RWPE2 (cell line): ENCODE measurements around the gene ZNF879.
A peak's percentile ranks its signal among the peaks of the same experiment; 100 is the strongest.

Experiments
- ATAC-seq: fragments of 200-7000 bp; cut with Tn5 transposase; 3 replicates; pipeline ENCODE4 v1.9.1; 2021; ENCODE audit warnings: low read depth
- DNase-seq: peaks from one replicate; pipeline ENCODE4 v3.0.0-alpha.2; 2020; ENCODE audit warnings: low spot score
- H3K27ac ChIP-seq: fragments of 450-650 bp; 2 replicates; pipeline ENCODE4 v1.5.1; 2017; ENCODE audit warnings: mild to moderate bottlenecking; ENCODE audit not compliant: poor library complexity, severe bottlenecking
- H3K27me3 ChIP-seq: fragments of 250-450 bp; sonication (Bioruptor Pico); 2 replicates; pipeline ENCODE4 v1.5.1; 2021; ENCODE audit warnings: mild to moderate bottlenecking, moderate library complexity; ENCODE audit not compliant: insufficient read depth, poor library complexity, severe bottlenecking
- H3K36me3 ChIP-seq: fragments of 250-450 bp; sonication (Bioruptor Pico); 2 replicates; pipeline ENCODE4 v1.5.1; 2020; ENCODE audit warnings: low read depth, mild to moderate bottlenecking, moderate library complexity
- H3K4me1 ChIP-seq: fragments of 250-450 bp; sonication (Bioruptor Pico); 2 replicates; pipeline ENCODE4 v1.5.1; 2021; ENCODE audit warnings: mild to moderate bottlenecking, moderate library complexity; ENCODE audit not compliant: insufficient read depth, poor library complexity, severe bottlenecking
- H3K4me3 ChIP-seq: fragments of 250-450 bp; sonication (Bioruptor Pico); 2 replicates; pipeline ENCODE4 v1.5.1; 2021; ENCODE audit warnings: mild to moderate bottlenecking, moderate library complexity; ENCODE audit not compliant: severe bottlenecking
- H3K9me3 ChIP-seq: fragments of 250-450 bp; sonication (Bioruptor Pico); 2 replicates; pipeline ENCODE4 v1.5.1; 2021; ENCODE audit warnings: mild to moderate bottlenecking, moderate library complexity; ENCODE audit not compliant: severe bottlenecking
- CTCF ChIP-seq: fragments of 450-650 bp; IDR thresholded peaks from one replicate; pipeline ENCODE4 v1.5.1; 2017; ENCODE audit warnings: mild to moderate bottlenecking, moderate library complexity; ENCODE audit not compliant: poor library complexity, severe bottlenecking

ZNF879 gene

GRCh38 chr5:178984145-178985072 lies 39.2 kb upstream of the ZNF879 start:
- no peak overlapping the region for H3K27ac ChIP-seq
- no peak for TF ChIP-seq CTCF
- H3K9me3 ChIP-seq, result peaks cover 36% of the 10 kb centered on the region
- H3K4me1 ChIP-seq, result no peaks in the 10 kb centered on the region
- H3K27me3 ChIP-seq, result no peaks in the 10 kb centered on the region
- ATAC-seq, result no peak
- DNase-seq, result peak; percentile 66
- H3K36me3 ChIP-seq, result no peaks in the 10 kb centered on the region
- no peak overlapping the region for H3K4me3 ChIP-seq

GRCh38 chr5:178986326-178986960 lies 37.2 kb upstream of the ZNF879 start:
- TF ChIP-seq CTCF, result no peak
- no peaks in the 10 kb centered on the region for H3K36me3 ChIP-seq
- DNase-seq, result peak; percentile 69
- peaks cover 46% of the 10 kb centered on the region for H3K9me3 ChIP-seq
- no peaks in the 10 kb centered on the region for H3K27me3 ChIP-seq
- H3K4me1 ChIP-seq, result no peaks in the 10 kb centered on the region
- H3K4me3 ChIP-seq, result no peak overlapping the region
- ATAC-seq, result no peak
- no peak overlapping the region for H3K27ac ChIP-seq

GRCh38 chr5:178988436-178989220 lies 35.0 kb upstream of the ZNF879 start:
- no peak for DNase-seq
- H3K27ac ChIP-seq, result no peak overlapping the region
- ATAC-seq, result no peak
- H3K36me3 ChIP-seq, result no peaks in the 10 kb centered on the region
- H3K9me3 ChIP-seq, result peaks cover 47% of the 10 kb centered on the region
- no peaks in the 10 kb centered on the region for H3K4me1 ChIP-seq
- H3K4me3 ChIP-seq, result no peak overlapping the region
- no peak for TF ChIP-seq CTCF
- H3K27me3 ChIP-seq, result peaks cover 2% of the 10 kb centered on the region

- H3K27me3 ChIP-seq, result peaks cover 7% of the 10 kb centered on the region
- no peak for TF ChIP-seq CTCF
- H3K4me1 ChIP-seq, result no peaks in the 10 kb centered on the region
- H3K4me3 ChIP-seq, result no peak overlapping the region
- ATAC-seq (no peak), DNase-seq (no peak)
- no peak overlapping the region for H3K27ac ChIP-seq
- H3K9me3 ChIP-seq, result peaks cover 45% of the 10 kb centered on the region
- H3K36me3 ChIP-seq, result no peaks in the 10 kb centered on the region
Measured at GRCh38 chr5:178989311-178989710, 34.3 kb upstream of the ZNF879 start.
